ENCODE measurements around the gene AKR1A1.

AKR1A1 gene

GRCh38 chr1:45583264-45583665 lies 32.6 kb downstream of the AKR1A1 start:
- peak; percentile 95 for DNase-seq (ENCODE audit: extremely low read depth, insufficient read length)
- Histone ChIP-seq H3K4me3 (replicated peaks; ENCODE audit: low read depth, low read length) (peak overlapping the region; percentile 88), H3K27me3 (replicated peaks; ENCODE audit: control insufficient read depth, insufficient read depth, low read length) (no peaks in the 10 kb centered on the region), H3K36me3 (ENCODE audit: control insufficient read depth, insufficient read depth, low read length) (no peaks in the 10 kb centered on the region)
- no peak for TF ChIP-seq CTCF (IDR thresholded peaks at IDR 0.05; ENCODE audit: insufficient read depth, low read length, poor library complexity, severe bottlenecking)

- H3K27me3 ChIP-seq (replicated peaks; ENCODE audit: control insufficient read depth, insufficient read depth, low read length), result no peaks in the 10 kb centered on the region
- H3K4me3 ChIP-seq (replicated peaks; ENCODE audit: low read depth, low read length), result peak within 1 kb of the TSS; percentile 88
- TF ChIP-seq CTCF (IDR thresholded peaks at IDR 0.05; ENCODE audit: insufficient read depth, low read length, poor library complexity, severe bottlenecking), result no peak
- DNase-seq (ENCODE audit: extremely low read depth, insufficient read length), result peak; percentile 91
- H3K36me3 ChIP-seq (ENCODE audit: control insufficient read depth, insufficient read depth, low read length), result no peaks in the 10 kb centered on the region
Measured at GRCh38 chr1:45583666-45584350, 33.2 kb downstream of the AKR1A1 start, which contains the start of gene NASP. NASP (plus strand) TSS chr1:45584041; CDS start chr1:45584147, 106 bp downstream.

GRCh38 chr1:45584351-45585109 lies 33.9 kb downstream of the AKR1A1 start:
- no peaks in the 10 kb centered on the region for H3K36me3 ChIP-seq (ENCODE audit: control insufficient read depth, insufficient read depth, low read length)
- peak; percentile 6 for TF ChIP-seq CTCF (IDR thresholded peaks at IDR 0.05; ENCODE audit: insufficient read depth, low read length, poor library complexity, severe bottlenecking)
- peak; percentile 90 for DNase-seq (ENCODE audit: extremely low read depth, insufficient read length)
- no peaks in the 10 kb centered on the region for H3K27me3 ChIP-seq (replicated peaks; ENCODE audit: control insufficient read depth, insufficient read depth, low read length)
- H3K4me3 ChIP-seq (replicated peaks; ENCODE audit: low read depth, low read length), result peak overlapping the region; percentile 88

- H3K36me3 ChIP-seq (ENCODE audit: control insufficient read depth, insufficient read depth, low read length), result no peaks in the 10 kb centered on the region
- peak overlapping the region; percentile 88 for H3K4me3 ChIP-seq (replicated peaks; ENCODE audit: low read depth, low read length)
- H3K27me3 ChIP-seq (replicated peaks; ENCODE audit: control insufficient read depth, insufficient read depth, low read length), result no peaks in the 10 kb centered on the region
- no peak for DNase-seq (ENCODE audit: extremely low read depth, insufficient read length)
- no peak for TF ChIP-seq CTCF (IDR thresholded peaks at IDR 0.05; ENCODE audit: insufficient read depth, low read length, poor library complexity, severe bottlenecking)
Measured at GRCh38 chr1:45585110-45585426, 34.4 kb downstream of the AKR1A1 start.

- H3K27me3 ChIP-seq (replicated peaks; ENCODE audit: control insufficient read depth, insufficient read depth, low read length), result no peaks in the 10 kb centered on the region
- H3K36me3 ChIP-seq (ENCODE audit: control insufficient read depth, insufficient read depth, low read length), result no peaks in the 10 kb centered on the region
- DNase-seq (ENCODE audit: extremely low read depth, insufficient read length), result no peak
- TF ChIP-seq CTCF (IDR thresholded peaks at IDR 0.05; ENCODE audit: insufficient read depth, low read length, poor library complexity, severe bottlenecking), result no peak
- peak overlapping the region; percentile 88 for H3K4me3 ChIP-seq (replicated peaks; ENCODE audit: low read depth, low read length)
Measured at GRCh38 chr1:45585496-45586075, 35.0 kb downstream of the AKR1A1 start.

Measured in GM06990 (cell line).